HepG2 (cell line): ENCODE measurements around the gene ANKRD49. TPM values are rescaled to one million over a fixed set of nuclear protein-coding genes. Genes with fewer than 3 reads are reported as not detected.

Source experiments
- ATM ChIP-seq: fragments of 450-650 bp; IDR thresholded peaks from 2 replicates; pipeline ENCODE4 v1.7.1; 2017; ENCODE audit warnings: mild to moderate bottlenecking, borderline replicate concordance
- CEBPZ ChIP-seq: IDR thresholded peaks from 2 replicates; pipeline ENCODE4 v1.6.1; 2012; ENCODE audit warnings: low read length, improper control_type of control experiment
- KLF15 ChIP-seq: sonication (generic); formaldehyde crosslinking; IDR thresholded peaks from 2 replicates; pipeline ENCODE4 v1.8.1; 2023; ENCODE audit warnings: borderline replicate concordance, mild to moderate bottlenecking, inconsistent platforms, missing genetic modification reagents, mixed read lengths
- RAD21 ChIP-seq: fragments of 450-650 bp; formaldehyde crosslinking; IDR thresholded peaks from 2 replicates; pipeline ENCODE4 v1.5.0; 2020; ENCODE audit warnings: mild to moderate bottlenecking
- SRY ChIP-seq: sonication (generic); formaldehyde crosslinking; IDR thresholded peaks from 2 replicates; pipeline ENCODE4 v1.8.0; 2022; ENCODE audit warnings: mild to moderate bottlenecking, missing genetic modification reagents
- TAF15 ChIP-seq: fragments of 200-400 bp; formaldehyde crosslinking; IDR thresholded peaks from one replicate; pipeline ENCODE4 v1.6.1; 2018; ENCODE audit warnings: mild to moderate bottlenecking, low read depth, low read length; ENCODE audit not compliant: poor library complexity, severe bottlenecking
- ZNF275 ChIP-seq: sonication (generic); formaldehyde crosslinking; IDR thresholded peaks from 2 replicates; pipeline ENCODE4 v1.8.0; 2022; ENCODE audit warnings: missing genetic modification reagents, mild to moderate bottlenecking, inconsistent platforms, borderline replicate concordance
- ZNF484 ChIP-seq: sonication (generic); formaldehyde crosslinking; IDR thresholded peaks from 2 replicates; pipeline ENCODE4 v1.5.1; 2020; ENCODE audit warnings: mild to moderate bottlenecking, low read depth, missing genetic modification reagents, borderline replicate concordance
- ZNF777 ChIP-seq: sonication (generic); formaldehyde crosslinking; IDR thresholded peaks from 2 replicates; pipeline ENCODE4 v1.4.0; 2020; ENCODE audit warnings: missing genetic modification reagents
- ZNF883 ChIP-seq: sonication (generic); formaldehyde crosslinking; IDR thresholded peaks from 2 replicates; pipeline ENCODE4 v1.5.1; 2020; ENCODE audit warnings: mild to moderate bottlenecking, missing genetic modification reagents; ENCODE audit errors: not compliant biosample characterization
- polyA plus RNA-seq, 8 experiments: library from polyadenylated mRNA; depleted of rRNA in 3 of 8; stranded (reverse) in 7 of 8; unstranded in 1 of 8; fragments of >200 nt; fragmentation: Illumina TruSeq in 4 of 8; extraction: Trizol in 4 of 8; gene quantifications; 2 replicates each; pipeline versions ENCODE4 v1.2.1 to v1.2.3, GENCODE V29; 2011 to 2016; ENCODE audit warnings: low read depth in 4 of 8, missing spikeins in 1 of 8, mixed read lengths in 1 of 8; ENCODE audit not compliant: insufficient read depth in 1 of 8
- total RNA-seq, 5 experiments: library from RNA; depleted of rRNA; stranded (reverse); fragments of >200 nt; fragmentation: Illumina TruSeq; extraction: Trizol; gene quantifications; 2 replicates each; pipeline ENCODE4 v1.2.3, GENCODE V29; 2016; ENCODE audit warnings: low read depth in 1 of 5
- TF ChIP-seq, protein P1 (sequence below): sonication (generic); formaldehyde crosslinking; IDR thresholded peaks from 2 replicates; pipeline ENCODE4 v1.4.0; 2020; ENCODE audit warnings: mild to moderate bottlenecking, low read depth, missing genetic modification reagents
- TF ChIP-seq, protein P2 (sequence below): sonication (generic); formaldehyde crosslinking; IDR thresholded peaks from 2 replicates; pipeline ENCODE4 v1.5.0; 2020; ENCODE audit warnings: missing genetic modification reagents, mild to moderate bottlenecking, borderline replicate concordance

ANKRD49 gene
- total and polyA plus RNA-seq, 2 of the 13 experiments (the other 11 are each of a cell fraction or from before 2014, with no cell fraction given): 14.2 to 14.3 TPM

DNA sequence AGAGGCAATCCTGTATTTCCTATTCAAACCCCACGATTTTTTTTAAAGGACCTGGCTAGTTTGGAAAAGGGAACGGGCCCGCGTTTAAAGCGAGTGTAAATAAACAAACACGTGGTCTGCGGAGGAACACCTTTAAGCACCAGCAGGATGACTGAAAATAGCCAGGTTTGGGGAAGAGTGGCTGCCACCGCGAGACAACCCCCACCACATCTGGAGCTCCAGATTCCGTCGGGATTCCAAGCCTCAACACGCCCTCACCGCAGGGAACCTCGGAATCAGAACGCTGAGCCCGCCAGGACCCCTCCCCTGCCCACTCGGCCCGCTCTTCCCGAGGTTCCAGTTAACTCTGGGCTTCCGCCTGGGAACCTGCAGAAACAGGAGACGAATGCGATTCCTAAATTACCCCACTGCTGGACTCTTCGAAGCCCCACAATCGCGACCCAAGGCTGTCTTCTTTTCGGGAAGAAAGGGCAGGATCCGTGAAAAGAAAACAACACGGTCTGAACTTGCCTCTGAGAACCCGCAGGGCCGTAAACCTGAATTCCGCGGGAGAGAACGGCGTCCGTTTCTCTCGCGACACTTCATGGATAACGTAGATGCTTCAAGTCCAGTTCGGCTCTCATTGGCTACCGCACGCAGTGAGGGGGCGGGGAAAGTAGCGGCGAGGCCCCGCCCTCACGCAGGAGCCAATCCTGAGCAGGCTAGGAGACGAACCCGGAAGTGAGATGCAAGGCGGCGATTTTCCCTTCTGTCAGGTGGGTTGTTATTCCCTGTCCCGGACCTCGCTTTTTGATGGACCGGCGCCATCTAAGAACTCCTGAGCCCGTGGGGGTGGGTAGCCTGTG lies at the start of gene ANKRD49, which contains the start of gene MRE11 (continued):
- TF ChIP-seq ZNF275: no peak
- TF ChIP-seq SRY: no peak
- no peak for TF ChIP-seq RAD21 (CRISPR knock-in tag)
- TF ChIP-seq, protein P1, sequence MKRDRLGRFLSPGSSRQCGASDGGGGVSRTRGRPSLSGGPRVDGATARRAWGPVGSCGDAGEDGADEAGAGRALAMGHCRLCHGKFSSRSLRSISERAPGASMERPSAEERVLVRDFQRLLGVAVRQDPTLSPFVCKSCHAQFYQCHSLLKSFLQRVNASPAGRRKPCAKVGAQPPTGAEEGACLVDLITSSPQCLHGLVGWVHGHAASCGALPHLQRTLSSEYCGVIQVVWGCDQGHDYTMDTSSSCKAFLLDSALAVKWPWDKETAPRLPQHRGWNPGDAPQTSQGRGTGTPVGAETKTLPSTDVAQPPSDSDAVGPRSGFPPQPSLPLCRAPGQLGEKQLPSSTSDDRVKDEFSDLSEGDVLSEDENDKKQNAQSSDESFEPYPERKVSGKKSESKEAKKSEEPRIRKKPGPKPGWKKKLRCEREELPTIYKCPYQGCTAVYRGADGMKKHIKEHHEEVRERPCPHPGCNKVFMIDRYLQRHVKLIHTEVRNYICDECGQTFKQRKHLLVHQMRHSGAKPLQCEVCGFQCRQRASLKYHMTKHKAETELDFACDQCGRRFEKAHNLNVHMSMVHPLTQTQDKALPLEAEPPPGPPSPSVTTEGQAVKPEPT: no peak
- TF ChIP-seq, protein P2, sequence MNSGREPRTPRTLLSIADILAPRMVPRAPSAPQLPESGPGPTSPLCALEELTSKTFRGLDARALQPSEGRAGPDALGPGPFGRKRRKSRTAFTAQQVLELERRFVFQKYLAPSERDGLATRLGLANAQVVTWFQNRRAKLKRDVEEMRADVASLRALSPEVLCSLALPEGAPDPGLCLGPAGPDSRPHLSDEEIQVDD (CRISPR knock-in tag): no peak; the same call in 1 of the 2 replicates
- TF ChIP-seq ATM: no peak
- no peak for TF ChIP-seq CEBPZ
- TF ChIP-seq TAF15: no peak
- no peak for TF ChIP-seq ZNF484 (CRISPR knock-in tag)
- TF ChIP-seq ZNF777 (CRISPR knock-in tag): no peak
- peak; percentile 13 for TF ChIP-seq ZNF883 (CRISPR knock-in tag)
- TF ChIP-seq KLF15 (CRISPR knock-in tag): no peak
